OCI-M2 (cell line): ENCODE measurements around the gene FRY.

ENCODE experiments used
- DNase-seq: peaks from one replicate; lab custom pipeline; 2025; ENCODE audit not compliant: unreplicated experiment; lab: John Stamatoyannopoulos, UW

FRY gene

DNA sequence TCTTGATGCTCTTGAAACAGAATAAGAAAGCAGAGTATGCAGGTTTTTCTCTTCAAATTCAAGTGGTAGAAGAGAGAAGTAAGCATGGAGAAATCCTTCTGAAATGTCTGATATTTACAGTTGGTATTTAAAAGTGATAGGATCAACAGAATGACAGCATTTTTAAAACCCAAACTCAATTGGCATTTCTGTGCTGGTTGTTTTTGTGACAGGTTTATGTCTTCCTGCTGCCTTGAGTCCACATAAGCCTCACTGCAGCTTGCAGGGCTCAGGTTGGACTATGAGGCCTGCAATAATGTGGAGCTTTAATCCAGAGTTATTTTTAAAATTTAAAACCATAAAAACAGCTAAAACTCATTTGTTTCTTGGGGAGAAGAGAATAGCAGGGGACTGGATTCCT lies 178.5 kb downstream of the FRY start:
- no peak for DNase-seq

DNA sequence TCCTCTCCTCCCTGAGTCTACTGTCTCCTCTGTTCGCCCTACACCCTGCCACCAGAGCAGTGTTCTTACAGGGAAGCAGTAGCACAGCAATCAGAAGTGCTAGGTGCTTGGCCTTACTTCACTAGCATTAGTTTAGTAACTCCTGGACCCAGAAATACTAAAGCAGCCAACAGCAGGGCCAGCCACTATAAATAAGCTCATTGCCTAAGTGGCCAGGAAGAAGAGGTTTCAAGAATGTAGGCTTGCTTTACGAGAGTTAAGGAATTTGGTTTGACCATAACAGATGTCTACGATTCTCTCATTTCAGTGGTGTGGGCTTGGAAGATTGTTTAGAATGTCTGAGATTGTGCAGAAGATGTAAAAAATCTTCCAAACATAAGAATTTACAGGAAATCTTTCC lies 180.2 kb downstream of the FRY start:
- no peak for DNase-seq

DNA sequence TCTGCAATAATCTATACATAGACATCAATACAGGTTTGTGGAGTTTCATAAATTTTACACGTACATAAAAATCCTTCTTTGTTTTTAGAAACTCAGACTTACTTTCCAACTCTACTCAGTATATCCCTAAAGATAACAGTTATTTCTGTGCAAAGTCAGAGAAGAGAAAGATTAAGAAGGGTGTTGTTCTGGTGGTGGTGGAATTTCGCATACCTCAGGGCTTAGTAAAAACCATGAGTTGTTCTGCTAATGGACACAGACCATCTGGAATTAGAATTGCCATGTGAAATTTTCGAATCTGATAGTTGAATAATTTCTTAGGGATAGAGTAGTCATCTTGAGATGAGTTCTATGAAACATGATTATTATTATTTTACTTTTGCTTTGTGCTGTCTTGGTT lies 180.8 kb downstream of the FRY start:
- DNase-seq = no peak

DNA sequence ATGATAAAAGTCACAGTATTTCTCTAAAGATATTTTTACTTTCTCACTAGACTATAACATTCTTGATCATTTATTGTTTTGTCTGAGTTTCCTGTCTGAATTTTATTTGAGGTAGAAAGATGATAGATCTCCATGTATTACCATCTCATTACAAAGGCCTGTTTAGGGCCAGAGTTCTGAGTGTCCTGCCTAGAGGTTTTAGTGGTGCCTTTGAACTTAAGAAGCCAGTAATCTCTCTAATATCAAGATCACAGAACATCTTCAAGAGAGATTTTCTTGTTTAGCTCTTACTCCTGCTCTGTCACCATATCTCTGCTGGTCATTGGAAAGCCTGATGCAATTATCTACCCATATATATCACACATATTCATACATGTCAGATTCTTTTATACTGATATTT lies 182.1 kb downstream of the FRY start:
- no peak for DNase-seq

DNA sequence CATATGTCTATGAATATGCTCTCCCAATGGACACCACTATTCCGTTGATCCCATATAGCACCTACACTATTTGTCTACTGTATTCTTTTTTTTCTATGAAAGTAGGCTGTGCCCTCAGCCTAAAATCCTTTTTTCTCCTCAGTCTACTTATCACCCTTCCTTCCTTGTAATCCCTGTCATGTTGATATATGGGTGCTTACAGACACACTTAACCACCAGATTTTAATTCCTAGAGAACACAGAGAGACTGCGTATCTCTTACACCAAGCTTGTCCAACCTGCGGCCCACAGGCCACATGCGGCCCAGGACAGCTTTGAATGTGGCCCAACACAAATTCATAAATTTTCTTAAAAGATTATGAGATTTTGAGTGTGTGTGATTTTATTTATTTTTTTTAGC lies 182.5 kb downstream of the FRY start:
- DNase-seq = no peak

DNA sequence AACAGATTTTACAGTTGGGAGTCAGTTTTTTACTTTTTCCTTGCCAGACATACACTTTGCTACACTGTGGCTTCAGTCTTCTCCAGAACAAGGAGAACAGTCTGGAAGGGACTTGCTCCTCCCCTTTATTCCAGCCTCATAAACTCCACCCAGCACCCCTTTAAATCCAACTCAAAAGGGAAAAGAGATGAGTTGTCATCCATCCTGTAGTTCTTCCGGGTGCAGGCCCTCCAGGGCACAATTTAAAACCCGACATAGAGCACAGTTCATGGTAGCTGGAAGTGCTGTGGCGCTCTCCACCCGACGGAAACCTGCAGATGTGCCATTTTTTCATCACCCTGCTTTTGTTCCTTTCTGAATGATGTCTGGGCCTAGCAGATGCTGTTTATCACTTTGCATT lies 184.7 kb downstream of the FRY start:
- DNase-seq = no peak

DNA sequence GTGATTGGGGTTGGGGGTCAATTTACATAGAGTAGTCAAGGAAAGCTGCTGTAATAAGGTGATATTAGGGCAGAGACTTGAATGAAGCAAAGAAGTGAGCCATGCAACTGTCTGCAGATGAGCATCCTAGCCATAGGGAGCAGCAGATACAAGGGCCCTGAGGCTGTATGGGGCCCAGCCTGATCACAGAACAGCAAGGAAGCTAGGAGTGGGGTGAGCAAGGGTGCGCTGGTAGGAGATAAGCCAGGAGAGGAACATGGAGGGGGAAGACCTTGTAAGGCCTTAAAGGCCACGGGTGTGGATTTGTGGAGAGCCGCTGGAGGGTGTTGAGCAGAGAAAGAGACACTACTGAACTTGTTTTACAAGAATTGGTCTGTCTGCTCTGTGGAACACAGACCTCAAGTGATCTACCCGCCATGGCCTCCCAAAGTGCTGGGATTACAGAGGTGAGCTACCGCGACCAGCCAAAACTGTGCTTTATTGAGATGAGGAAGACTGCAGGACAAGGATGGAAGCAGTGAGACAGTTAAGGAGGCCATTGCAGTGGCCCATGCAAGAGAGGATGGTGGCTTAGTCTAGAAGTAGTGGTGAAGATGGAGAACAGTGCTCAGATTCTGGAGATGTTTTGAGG lies 190.6 kb downstream of the FRY start:
- DNase-seq = no peak

DNA sequence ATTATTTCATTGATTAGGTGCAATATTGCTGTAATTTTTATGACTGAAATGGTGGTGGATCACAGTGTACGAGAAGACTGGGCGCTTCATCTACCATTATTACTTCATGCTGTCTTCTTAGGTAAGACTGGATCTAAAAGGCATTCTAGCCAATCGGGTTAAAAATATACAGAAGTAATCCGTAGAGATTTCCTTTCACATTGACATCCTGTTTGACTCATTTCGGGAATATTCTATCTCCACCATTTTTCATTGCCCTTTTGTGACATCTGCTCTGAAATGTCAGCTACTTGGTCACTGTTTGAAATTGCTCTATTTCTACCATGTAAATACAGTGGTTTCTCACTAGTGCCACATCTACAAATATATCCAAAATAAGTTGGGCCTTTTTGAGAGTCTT lies 193.3 kb downstream of the FRY start:
- DNase-seq = no peak

DNA sequence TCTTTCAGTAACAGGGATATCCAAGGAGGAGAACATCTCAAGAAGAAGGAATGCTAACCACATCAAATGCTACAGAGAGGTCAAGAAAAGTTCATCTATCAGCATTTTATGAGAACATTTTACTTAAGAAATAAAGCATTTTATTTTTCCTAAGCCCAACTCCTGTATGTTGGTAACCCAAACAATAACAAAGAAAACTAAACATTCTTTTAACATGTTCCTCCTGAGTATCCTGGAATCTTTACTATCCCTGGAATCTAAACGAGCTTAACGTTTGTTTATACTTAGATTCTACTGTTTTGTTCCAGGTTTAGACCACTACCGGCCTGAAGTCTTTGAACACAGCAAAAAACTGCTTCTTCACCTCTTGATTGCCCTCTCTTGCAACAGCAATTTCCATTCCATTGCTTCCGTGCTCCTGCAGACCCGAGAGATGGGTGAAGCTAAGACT lies 193.9 kb downstream of the FRY start:
- no peak for DNase-seq

DNA sequence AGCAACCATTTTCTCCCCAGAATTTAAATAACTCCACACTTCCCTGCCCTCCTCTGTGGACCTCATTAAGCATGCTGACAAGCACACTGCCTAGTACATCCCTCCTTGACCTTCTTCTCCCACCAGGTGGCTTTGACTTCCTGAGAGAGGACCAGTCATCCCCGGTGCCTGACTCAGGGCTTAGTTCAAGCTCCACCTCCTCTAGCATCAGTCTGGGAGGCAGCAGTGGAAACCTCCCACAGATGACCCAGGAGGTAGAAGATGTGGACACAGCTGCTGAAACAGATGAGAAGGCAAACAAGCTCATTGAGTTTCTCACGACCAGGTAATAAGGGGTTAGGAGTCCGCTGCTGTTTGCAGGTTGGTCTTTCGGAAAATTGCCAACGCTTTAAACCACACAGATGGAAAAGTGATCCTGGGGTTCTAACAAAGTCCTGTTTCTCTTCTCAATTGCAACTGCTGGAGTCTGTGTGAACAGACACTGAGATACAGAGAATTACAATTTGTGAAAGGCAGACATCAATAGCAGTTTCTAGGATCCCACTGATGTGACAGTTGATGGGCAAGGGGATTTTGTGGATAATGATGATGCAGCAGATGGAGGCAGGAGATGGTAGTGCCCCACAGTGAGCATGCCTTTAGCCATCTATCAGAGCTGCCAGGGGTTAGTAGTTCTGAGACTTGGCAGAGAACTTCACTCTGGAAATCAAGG lies 196.9 kb downstream of the FRY start:
- no peak for DNase-seq

DNA sequence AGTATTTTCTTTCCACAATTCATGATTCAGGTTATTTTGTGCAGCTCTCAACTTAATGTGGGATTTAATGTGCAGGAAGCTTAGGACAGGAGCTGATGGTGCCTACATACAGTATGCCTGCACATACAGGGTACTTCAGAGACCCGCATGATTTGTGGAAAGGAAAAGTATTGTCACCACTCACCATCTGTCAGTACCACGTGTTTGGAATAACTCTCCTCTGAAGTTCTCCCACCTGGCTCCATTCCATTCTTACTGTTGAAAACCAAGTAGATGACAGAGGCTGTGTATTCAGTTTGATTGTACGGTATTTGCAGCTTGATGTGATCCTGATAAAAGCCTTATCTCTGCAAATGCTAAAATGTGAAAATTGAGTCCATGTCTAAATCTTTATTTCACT lies 197.9 kb downstream of the FRY start:
- DNase-seq = no peak

DNA sequence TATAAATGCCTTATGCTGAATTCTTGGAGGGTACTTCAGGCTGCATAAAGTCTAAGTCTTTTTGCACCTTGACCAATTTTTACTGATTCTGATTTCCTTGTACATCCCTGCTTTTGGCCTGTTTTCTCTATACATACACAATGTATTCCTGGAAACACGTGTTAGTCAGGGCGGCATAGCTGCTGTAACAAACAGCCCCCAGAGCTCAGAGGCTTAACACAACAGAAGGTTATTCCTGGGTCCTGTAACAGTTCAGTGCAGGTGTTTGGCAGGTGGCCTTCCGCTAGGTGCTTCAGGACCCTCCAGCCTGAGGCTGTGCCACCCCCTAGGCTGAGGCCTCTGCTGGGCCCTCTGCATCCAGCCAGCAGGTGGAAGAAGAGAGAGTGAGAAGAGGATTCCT lies 200.7 kb downstream of the FRY start:
- no peak for DNase-seq

DNA sequence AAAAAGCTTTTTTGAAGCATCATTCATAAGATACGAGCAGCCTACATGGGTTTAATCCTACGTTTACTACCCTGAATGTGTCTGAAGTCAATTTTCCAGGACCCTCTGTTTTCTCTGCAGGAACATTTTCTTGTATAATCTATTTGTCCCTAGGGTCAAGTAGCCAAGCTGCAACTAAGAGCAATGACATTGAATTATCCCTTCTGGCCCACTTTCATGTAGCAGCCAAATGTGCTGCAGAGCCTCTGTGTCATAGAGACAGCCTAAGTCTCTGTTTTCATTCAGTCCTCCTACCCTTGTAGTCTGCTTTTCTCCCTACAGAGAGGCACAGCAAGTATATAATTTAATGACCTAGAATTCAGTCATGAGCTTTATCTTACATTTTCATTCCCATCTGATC lies 201.5 kb downstream of the FRY start:
- no peak for DNase-seq

DNA sequence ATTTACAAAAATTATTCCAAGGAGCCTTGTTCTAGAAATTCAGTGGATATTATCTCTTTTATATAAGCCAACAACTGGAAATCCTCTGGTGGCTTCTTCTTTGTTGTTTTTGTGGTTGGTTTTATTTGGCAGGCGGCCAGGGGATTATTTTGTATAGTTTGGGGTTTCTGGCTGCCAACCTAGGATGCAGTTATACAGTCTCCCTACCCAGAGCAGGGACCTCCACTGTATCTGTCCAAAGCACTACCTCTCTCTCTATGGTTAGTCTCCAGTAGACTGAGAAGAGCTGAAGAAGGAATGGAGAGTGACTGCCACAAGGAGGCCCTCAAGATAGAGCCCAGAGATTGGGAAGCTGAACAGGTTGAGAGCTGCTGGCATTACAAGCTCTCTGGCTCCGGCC lies 203.3 kb downstream of the FRY start:
- no peak for DNase-seq

DNA sequence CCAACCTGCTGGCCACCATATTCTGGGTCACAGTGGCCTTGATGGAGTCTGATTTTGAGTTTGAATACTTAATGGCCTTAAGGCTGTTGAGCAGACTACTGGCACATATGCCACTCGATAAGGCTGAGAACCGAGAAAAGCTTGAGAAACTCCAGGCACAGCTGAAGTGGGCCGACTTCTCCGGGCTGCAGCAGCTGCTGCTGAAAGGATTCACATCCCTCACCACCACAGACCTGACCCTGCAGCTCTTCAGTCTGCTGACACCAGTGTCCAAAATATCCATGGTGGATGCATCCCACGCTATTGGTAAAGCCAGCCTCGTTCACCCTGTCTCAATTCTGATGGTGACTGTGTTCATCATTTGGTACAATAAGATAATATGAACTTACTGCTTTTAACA lies 206.1 kb downstream of the FRY start:
- DNase-seq = no peak

DNA sequence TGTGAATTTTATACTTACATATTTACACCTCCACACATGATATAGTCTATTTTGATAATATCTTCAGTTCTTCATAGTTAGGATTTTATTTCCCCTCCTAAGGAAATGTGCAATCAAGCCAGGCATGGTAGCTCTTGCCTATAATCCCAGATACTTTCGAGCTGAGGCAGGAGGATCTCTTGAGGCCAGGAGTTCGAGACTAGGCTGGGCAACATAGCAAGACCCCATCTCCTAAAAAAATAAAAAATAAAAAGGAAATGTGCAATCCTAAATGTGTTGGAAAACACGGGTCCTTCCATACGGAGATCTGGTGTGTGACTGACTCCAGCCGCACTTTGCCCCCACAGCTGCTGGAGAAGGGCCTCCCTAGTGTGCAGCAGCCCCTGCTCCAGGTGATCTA lies 212.1 kb downstream of the FRY start:
- no peak for DNase-seq

DNA sequence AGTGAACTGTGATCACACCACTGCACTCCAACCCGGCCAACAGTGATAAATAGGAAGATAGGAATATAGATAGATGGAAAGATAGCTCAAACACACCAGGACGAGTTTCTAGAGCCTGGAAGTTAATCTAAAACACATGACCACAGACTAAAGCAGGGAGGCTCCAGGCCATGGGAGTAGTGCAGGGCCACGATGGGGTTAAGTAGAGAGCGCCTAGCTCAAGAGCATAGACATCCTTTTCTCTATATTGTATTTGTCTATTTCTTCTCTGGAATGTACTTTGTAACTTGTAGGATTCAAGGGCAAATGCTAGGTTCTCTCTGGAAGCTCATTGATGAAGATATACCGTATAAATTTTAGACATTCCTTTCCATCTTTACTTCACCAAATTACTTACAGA lies 214.0 kb downstream of the FRY start:
- DNase-seq = no peak

DNA sequence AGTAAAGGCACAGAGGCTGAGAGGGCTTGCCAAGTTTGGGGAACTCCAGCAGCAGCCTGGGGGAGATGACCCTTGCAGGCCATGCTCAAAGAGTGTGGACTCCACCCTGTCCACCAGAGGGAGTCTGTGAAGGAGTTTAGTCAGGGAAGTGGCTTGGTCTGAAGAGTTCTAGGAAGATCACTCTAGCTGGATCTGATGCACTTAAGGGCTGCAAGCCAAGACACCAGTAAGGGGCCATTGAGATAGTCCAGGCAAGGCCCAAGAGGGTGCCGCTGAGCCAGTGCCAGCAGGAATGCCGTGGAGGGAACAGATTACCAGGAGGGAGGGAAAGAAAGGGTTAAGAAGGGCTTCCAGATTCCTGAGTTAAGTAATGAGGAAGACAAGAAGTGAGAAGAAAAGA lies 214.9 kb downstream of the FRY start:
- DNase-seq = no peak

DNA sequence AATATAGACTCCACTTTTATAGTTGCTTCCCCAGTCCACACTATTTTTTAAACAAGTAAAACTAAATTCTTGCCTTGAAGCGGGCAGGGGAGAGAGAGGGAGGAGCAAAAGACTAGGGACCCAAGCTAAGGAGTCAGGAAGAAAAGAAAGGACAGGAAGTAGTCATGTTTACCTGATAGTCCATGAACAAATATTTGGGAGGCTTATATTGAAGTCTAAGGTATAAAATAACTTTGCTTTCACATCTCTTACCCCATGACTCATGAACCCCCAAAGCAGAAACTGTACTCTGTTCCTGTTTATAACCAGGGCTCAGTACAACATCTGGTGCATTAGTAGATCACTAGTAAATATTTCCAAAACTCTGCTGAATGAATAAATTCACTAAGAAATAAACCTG lies 216.3 kb downstream of the FRY start:
- no peak for DNase-seq

DNA sequence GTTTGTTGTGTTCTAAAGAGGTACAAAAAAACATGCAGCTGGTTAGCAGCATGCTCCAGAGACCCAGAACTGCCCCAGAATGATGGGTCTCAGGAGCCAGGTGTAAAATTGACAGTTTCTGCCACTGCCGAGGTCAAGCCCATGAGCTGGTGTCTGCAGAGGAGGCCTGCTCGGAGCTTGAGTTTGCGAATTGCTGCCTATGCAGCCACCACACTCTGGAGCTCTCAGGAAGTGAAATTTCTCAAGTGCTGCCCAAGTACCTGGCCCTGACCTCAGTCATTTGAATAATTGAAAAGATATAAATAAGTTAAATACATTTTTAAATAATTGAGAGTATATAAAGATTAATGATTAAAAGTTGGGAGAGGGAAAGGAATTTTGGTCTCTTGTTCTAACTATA lies 217.2 kb downstream of the FRY start:
- no peak for DNase-seq

DNA sequence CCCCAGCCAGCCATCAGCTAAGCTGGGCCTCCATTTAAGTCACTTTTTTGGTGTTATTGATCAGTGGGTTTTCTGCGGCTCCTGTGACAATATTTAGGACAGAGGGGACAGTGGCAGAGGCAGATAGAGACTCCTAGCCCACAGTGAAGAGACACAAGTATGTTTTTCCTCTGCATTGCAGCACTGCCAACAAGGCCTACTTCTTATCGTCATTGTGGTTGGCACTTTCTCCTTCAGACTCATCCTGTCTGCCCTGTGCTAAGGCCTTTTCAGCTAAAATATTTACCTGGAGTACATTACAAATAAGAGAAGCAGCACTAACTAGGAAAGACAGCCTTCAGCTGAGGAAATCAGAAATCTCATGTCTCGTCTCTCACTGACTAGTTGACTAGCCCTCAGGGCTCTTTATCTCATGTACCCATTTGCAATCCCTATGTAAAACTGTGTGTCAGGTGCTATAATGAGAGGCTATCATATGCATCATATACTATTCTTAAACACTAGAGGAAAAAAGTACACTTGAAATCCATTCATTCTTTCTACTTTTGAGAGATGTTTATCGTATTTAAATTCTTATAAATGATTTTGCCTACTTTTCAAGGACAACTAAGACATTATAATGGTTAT lies 221.4 kb downstream of the FRY start:
- DNase-seq = no peak

DNA sequence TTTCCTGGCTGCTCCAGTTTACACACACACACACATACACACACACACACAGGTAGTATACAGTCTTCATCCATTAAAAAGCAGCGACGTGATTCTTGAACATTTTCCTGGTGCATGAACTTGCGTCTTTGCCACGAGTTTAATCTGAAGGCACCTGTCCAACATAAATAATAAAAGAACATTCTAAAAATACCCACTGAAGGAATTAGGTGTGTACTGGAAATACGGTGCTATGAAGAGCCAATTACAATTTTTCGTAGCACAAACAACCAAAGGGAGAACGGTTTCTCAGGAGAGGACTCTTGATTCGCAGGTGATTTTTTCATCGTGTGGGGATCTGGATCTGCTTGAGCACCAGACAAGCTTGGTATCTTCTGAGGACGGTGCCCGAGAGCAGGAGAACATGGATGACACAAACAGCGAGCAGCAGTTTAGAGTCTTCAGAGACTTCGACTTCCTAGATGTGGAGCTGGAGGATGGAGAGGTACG lies 222.4 kb downstream of the FRY start:
- no peak for DNase-seq

DNA sequence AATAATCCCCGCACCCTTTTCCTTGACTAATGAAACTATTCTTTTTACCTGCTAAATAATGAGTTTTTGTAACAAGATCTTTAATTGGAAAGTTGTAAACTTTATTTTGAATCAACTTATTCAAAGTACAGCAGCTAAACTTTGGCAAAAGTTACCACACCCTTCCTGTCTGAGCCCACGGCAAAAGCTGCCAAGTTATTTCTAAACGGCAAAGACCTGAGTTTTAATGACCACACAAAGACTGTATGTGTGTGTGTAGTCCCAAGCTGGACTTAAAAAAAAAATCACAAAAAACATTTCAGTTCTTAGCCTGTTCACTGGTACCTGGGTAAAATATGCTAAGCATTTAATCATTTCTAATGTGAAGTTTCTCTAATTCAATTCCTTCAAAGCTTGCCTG lies 222.8 kb downstream of the FRY start:
- DNase-seq = no peak
